22Rv1 (cell line): Measurements from ENCODE around the gene DCTN1.

Experiments
- ZFX ChIP-seq: fragments of 450-650 bp; IDR thresholded peaks from 2 replicates; pipeline ENCODE4 v1.6.1; 2017; ENCODE audit warnings: antibody characterized with exemption, borderline replicate concordance
- TF ChIP-seq, protein P1 (sequence below): fragments of 450-650 bp; IDR thresholded peaks from 2 replicates; pipeline ENCODE4 v1.5.1; 2017; ENCODE audit warnings: mild to moderate bottlenecking

- TF ChIP-seq, protein P1, sequence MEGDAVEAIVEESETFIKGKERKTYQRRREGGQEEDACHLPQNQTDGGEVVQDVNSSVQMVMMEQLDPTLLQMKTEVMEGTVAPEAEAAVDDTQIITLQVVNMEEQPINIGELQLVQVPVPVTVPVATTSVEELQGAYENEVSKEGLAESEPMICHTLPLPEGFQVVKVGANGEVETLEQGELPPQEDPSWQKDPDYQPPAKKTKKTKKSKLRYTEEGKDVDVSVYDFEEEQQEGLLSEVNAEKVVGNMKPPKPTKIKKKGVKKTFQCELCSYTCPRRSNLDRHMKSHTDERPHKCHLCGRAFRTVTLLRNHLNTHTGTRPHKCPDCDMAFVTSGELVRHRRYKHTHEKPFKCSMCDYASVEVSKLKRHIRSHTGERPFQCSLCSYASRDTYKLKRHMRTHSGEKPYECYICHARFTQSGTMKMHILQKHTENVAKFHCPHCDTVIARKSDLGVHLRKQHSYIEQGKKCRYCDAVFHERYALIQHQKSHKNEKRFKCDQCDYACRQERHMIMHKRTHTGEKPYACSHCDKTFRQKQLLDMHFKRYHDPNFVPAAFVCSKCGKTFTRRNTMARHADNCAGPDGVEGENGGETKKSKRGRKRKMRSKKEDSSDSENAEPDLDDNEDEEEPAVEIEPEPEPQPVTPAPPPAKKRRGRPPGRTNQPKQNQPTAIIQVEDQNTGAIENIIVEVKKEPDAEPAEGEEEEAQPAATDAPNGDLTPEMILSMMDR = no peak
- no peak for TF ChIP-seq ZFX
Observed at GRCh38 chr2:74392449-74392743, 12.3 kb upstream of the DCTN1 start.
